Measurements from ENCODE around the gene NAA60. TPM values are rescaled to one million over a fixed set of nuclear protein-coding genes. Genes with fewer than 3 reads are reported as not detected.

The NAA60 gene
- total RNA-seq: 10 to 100 TPM; 16.9 to 66.0 (median 51.1) TPM
- polyA plus RNA-seq: 10 to 100 TPM; 67.5 to 96.3 (median 86.3) TPM
- long read RNA-seq, donor 1, transcript NAA60-238 (5 exons, 3,899 nt): major isoform, 17 of 27 reads
- long read RNA-seq, donor 1, partial matches to known transcripts: 0 of 27 reads
- long read RNA-seq, donor 1, other reads (novel, unspliced or antisense): 0 of 27 reads
- long read RNA-seq, donor 2, transcript NAA60-238 (5 exons, 3,899 nt): major isoform, 11 of 26 reads
- long read RNA-seq, donor 2, transcript NAA60-211 (3 exons, 555 nt): minor isoform, 9 of 26 reads
- long read RNA-seq, donor 2, partial matches to known transcripts: 0 of 26 reads
- long read RNA-seq, donor 2, other reads (novel, unspliced or antisense): 0 of 26 reads
- long read RNA-seq, donor 3, transcript NAA60-238 (5 exons, 3,899 nt): major isoform, 11 of 16 reads
- long read RNA-seq, donor 3, partial matches to known transcripts: 0 of 16 reads
- long read RNA-seq, donor 3, other reads (novel, unspliced or antisense): 0 of 16 reads
- long read RNA-seq, donor 4, transcript NAA60-229 (7 exons, 2,531 nt): major isoform, 6 of 18 reads
- long read RNA-seq, donor 4, transcript NAA60-203 (7 exons, 2,619 nt): major isoform, 6 of 18 reads
- long read RNA-seq, donor 4, partial matches to known transcripts: 1 of 18 reads
- long read RNA-seq, donor 4, other reads (novel, unspliced or antisense): 2 of 18 reads
- long read RNA-seq, donor 5, transcript NAA60-203 (7 exons, 2,619 nt): minor isoform, 10 of 143 reads
- long read RNA-seq, donor 5, transcript NAA60-234 (2 exons, 578 nt): minor isoform, 5 of 143 reads
- long read RNA-seq, donor 5, transcript NAA60-214 (6 exons, 2,931 nt): minor isoform, 36 of 143 reads
- long read RNA-seq, donor 5, transcript NAA60-229 (7 exons, 2,531 nt): major isoform, 47 of 143 reads
- long read RNA-seq, donor 5, partial matches to known transcripts: 18 of 143 reads
- long read RNA-seq, donor 5, other reads (novel, unspliced or antisense): 20 of 143 reads
- long read RNA-seq, donor 6, partial matches to known transcripts: 2 of 12 reads
- long read RNA-seq, donor 6, other reads (novel, unspliced or antisense): 2 of 12 reads
- long read RNA-seq, donor 7, transcript NAA60-238 (5 exons, 3,899 nt): major isoform, 6 of 14 reads
- long read RNA-seq, donor 7, partial matches to known transcripts: 0 of 14 reads
- long read RNA-seq, donor 7, other reads (novel, unspliced or antisense): 0 of 14 reads
- long read RNA-seq, donor 8, transcript NAA60-238 (5 exons, 3,899 nt): major isoform, 14 of 26 reads
- long read RNA-seq, donor 8, partial matches to known transcripts: 0 of 26 reads
- long read RNA-seq, donor 8, other reads (novel, unspliced or antisense): 0 of 26 reads
- long read RNA-seq, donor 9, transcript NAA60-238 (5 exons, 3,899 nt): major isoform, 10 of 16 reads
- long read RNA-seq, donor 9, partial matches to known transcripts: 0 of 16 reads
- long read RNA-seq, donor 9, other reads (novel, unspliced or antisense): 0 of 16 reads
- long read RNA-seq, donor 10, transcript NAA60-238 (5 exons, 3,899 nt): major isoform, 6 of 8 reads
- long read RNA-seq, donor 10, partial matches to known transcripts: 0 of 8 reads
- long read RNA-seq, donor 10, other reads (novel, unspliced or antisense): 0 of 8 reads

- Histone ChIP-seq H3K9me3 (replicated peaks in 1 of 3) (no peaks in the 10 kb centered on the region), H3K27me3 (no peaks in the 10 kb centered on the region), H3K4me3 (peak within 1 kb of the TSS in 3 of 4 donors; percentile 13 to 66 (median 39)), H3K4me1 (replicated peaks in 1 of 2) (peaks cover 4 to 14% of the 10 kb centered on the region in 2 donors), H3K36me3 (replicated peaks in 1 of 2) (peaks cover 0 to 8% of the 10 kb centered on the region in 2 donors), H3K27ac (peak within 1 kb of the TSS; percentile 14 to 93 (median 70))
- TF ChIP-seq POLR2A (IDR thresholded peaks at IDR 0.05) (peak in 1 of 2 donors; percentile 63), CTCF (IDR thresholded peaks at IDR 0.05) (no peak)
- DNase-seq: peak; percentile 80 to 95 (median 88)
- intact Hi-C loops (cut with DNase I): no loop called here
- 38 to 64% (median 50%) methylated on average over 60 to 61 of the region's 61 CpGs for WGBS, 4 donors
Measured at GRCh38 chr16:3443108-3444031, at the start of gene NAA60, which contains the start of gene ZNF597. TSS of gene NAA60 (plus strand) at chr16:3443680. CDS start at chr16:3476228, 32,548 bp downstream. TSS of gene ZNF597 (minus strand) at chr16:3443504. CDS start at chr16:3443153, 351 bp downstream.

GRCh38 chr16:3400446-3400778, 43.1 kb upstream of the NAA60 start:
- no peak for TF ChIP-seq CTCF (IDR thresholded peaks at IDR 0.05)
- no peak for TF ChIP-seq POLR2A (IDR thresholded peaks at IDR 0.05)
- H3K36me3 ChIP-seq (replicated peaks in 1 of 2): peaks cover 0 to 14% of the 10 kb centered on the region in 2 donors
- H3K4me3 ChIP-seq: peak overlapping the region; percentile 58 to 87 (median 74)
- 0 to 2% (median 1%) methylated on average over 7 to 18 of the region's 18 CpGs for WGBS, 4 donors
- H3K4me1 ChIP-seq (replicated peaks in 1 of 2): peaks cover 7 to 17% of the 10 kb centered on the region in 2 donors
- peaks cover 0 to 6% (median 0%) of the 10 kb centered on the region in 3 donors for H3K9me3 ChIP-seq (replicated peaks in 1 of 3)
- DNase-seq: no peak
- intact Hi-C loops (cut with DNase I): loop anchor here in 1 of 2 donors (10.0 kb wide), 1 partner anchor 86 kb away; no protein-coding TSS in a partner anchor
- peak overlapping the region in 4 of 5 donors; percentile 80 to 89 (median 82) for H3K27ac ChIP-seq
- H3K27me3 ChIP-seq: no peaks in the 10 kb centered on the region

Measured in adrenal gland (tissue), 19 donors.